LHCN-M2 (cell line): Measurements from ENCODE around the gene SLC5A3. TPM values are rescaled to one million over a fixed set of nuclear protein-coding genes. Genes with fewer than 3 reads are reported as not detected.

Experiments
- DNase-seq: peaks from one replicate; pipeline ENCODE4 v3.0.0-alpha.2; 2012; ENCODE audit warnings: low read depth
- total RNA-seq: library from RNA; depleted of rRNA; stranded (reverse); fragments of >200 nt; gene quantifications from 2 replicates; pipeline ENCODE4 v1.2.3, GENCODE V29; 2014

The SLC5A3 gene
- total RNA-seq, 1 experiment from 2014 or later: 22.6 TPM

- no peak for DNase-seq
Observed at GRCh38 chr21:34071683-34072082, 1.7 kb upstream of the SLC5A3 start.

GRCh38 chr21:34072145-34073031 is 990 bp upstream of the SLC5A3 start:
- DNase-seq: no peak

GRCh38 chr21:34073749-34074282 is 438 bp downstream of the SLC5A3 start:
- DNase-seq: no peak

GRCh38 chr21:34074283-34075090 is 1.1 kb downstream of the SLC5A3 start:
- no peak for DNase-seq

- DNase-seq: no peak
Observed at GRCh38 chr21:34075091-34075425, 1.7 kb downstream of the SLC5A3 start.

GRCh38 chr21:34075760-34076660 is 2.6 kb downstream of the SLC5A3 start:
- DNase-seq: no peak

GRCh38 chr21:34076835-34077234 is 3.5 kb downstream of the SLC5A3 start:
- DNase-seq: no peak

- DNase-seq: no peak
Observed at GRCh38 chr21:34077888-34078287, 4.5 kb downstream of the SLC5A3 start.

GRCh38 chr21:34078915-34079314 is 5.5 kb downstream of the SLC5A3 start:
- no peak for DNase-seq

- DNase-seq: no peak
Observed at GRCh38 chr21:34080710-34081109, 7.3 kb downstream of the SLC5A3 start.

- no peak for DNase-seq
Observed at GRCh38 chr21:34082769-34083168, 9.4 kb downstream of the SLC5A3 start.

GRCh38 chr21:34083357-34083756 is 10.0 kb downstream of the SLC5A3 start:
- DNase-seq: no peak

GRCh38 chr21:34085129-34085528 is 11.8 kb downstream of the SLC5A3 start:
- no peak for DNase-seq

- DNase-seq: no peak
Observed at GRCh38 chr21:34086887-34087306, 13.5 kb downstream of the SLC5A3 start.

- no peak for DNase-seq
Observed at GRCh38 chr21:34088752-34089151, 15.4 kb downstream of the SLC5A3 start.

- no peak for DNase-seq
Observed at GRCh38 chr21:34091032-34091431, 17.7 kb downstream of the SLC5A3 start.

GRCh38 chr21:34091607-34092006 is 18.2 kb downstream of the SLC5A3 start:
- DNase-seq: no peak

GRCh38 chr21:34092262-34092921 is 19.0 kb downstream of the SLC5A3 start:
- DNase-seq: no peak

GRCh38 chr21:34093083-34093482 is 19.7 kb downstream of the SLC5A3 start:
- DNase-seq: no peak

- no peak for DNase-seq
Observed at GRCh38 chr21:34094949-34095348, 21.6 kb downstream of the SLC5A3 start.

- DNase-seq: no peak
Observed at GRCh38 chr21:34097442-34097841, 24.1 kb downstream of the SLC5A3 start.
